Skeletal muscle cell (primary cell): ENCODE data around the gene DDT.
"Not testable (repeated sequence)": the region's sequence is repeated elsewhere in the genome, so short reads cannot be mapped to it uniquely, and the experiment has no call there.

Experiments
- DNase-seq: peaks from one replicate; pipeline ENCODE4 v3.0.0-alpha.2; 2010; ENCODE audit warnings: low read depth
- H3K4me3 ChIP-seq: 2 replicates; pipeline ENCODE4 v1.5.1; 2011; ENCODE audit warnings: low read depth, mild to moderate bottlenecking, control low read depth, low read length, moderate library complexity

Gene DDT

GRCh38 chr22:23955886-23956285 lies 18.4 kb downstream of the DDT start:
- DNase-seq, H3K4me3 ChIP-seq: not testable (repeated sequence)

- H3K4me3 ChIP-seq, result not testable (repeated sequence)
These were observed 19.3 kb downstream of the DDT start for GRCh38 chr22:23954991-23955305.

GRCh38 chr22:23954193-23954990 lies 19.8 kb downstream of the DDT start:
- not testable (repeated sequence) for H3K4me3 ChIP-seq, DNase-seq

More at GRCh38 chr22:23954991-23955305, 19.3 kb downstream of the DDT start:
- DNase-seq, result not testable (repeated sequence)

- not testable (repeated sequence) for DNase-seq, H3K4me3 ChIP-seq
These were observed 20.8 kb downstream of the DDT start for GRCh38 chr22:23953485-23953884.

- DNase-seq, result not testable (repeated sequence)
These were observed 21.3 kb downstream of the DDT start for GRCh38 chr22:23952794-23953405.

GRCh38 chr22:23951383-23951782 lies 22.9 kb downstream of the DDT start:
- not testable (repeated sequence) for H3K4me3 ChIP-seq, DNase-seq

More at GRCh38 chr22:23952794-23953405, 21.3 kb downstream of the DDT start:
- not testable (repeated sequence) for H3K4me3 ChIP-seq

- not testable (repeated sequence) for H3K4me3 ChIP-seq, DNase-seq
These were observed 24.5 kb downstream of the DDT start for GRCh38 chr22:23949764-23950163.

GRCh38 chr22:23947391-23947790 lies 26.9 kb downstream of the DDT start:
- not testable (repeated sequence) for DNase-seq, H3K4me3 ChIP-seq

GRCh38 chr22:23940166-23940565 lies 34.1 kb downstream of the DDT start:
- DNase-seq, H3K4me3 ChIP-seq: not testable (repeated sequence)

- H3K4me3 ChIP-seq, result no peak overlapping the region
- no peak for DNase-seq
These were observed 35.3 kb downstream of the DDT start for GRCh38 chr22:23939017-23939357.

GRCh38 chr22:23938328-23939016 lies 35.8 kb downstream of the DDT start:
- H3K4me3 ChIP-seq, result no peak overlapping the region
- DNase-seq, result no peak

GRCh38 chr22:23926561-23926960 lies 47.7 kb downstream of the DDT start:
- DNase-seq, result no peak

GRCh38 chr22:23925020-23925606 lies 49.1 kb downstream of the DDT start:
- DNase-seq, result no peak
- no peak overlapping the region for H3K4me3 ChIP-seq

More at GRCh38 chr22:23926561-23926960, 47.7 kb downstream of the DDT start:
- H3K4me3 ChIP-seq, result no peak overlapping the region

GRCh38 chr22:23922921-23923320 lies 51.3 kb downstream of the DDT start:
- H3K4me3 ChIP-seq, result no peak overlapping the region
- no peak for DNase-seq

- H3K4me3 ChIP-seq, DNase-seq: not testable (repeated sequence)
These were observed 52.5 kb downstream of the DDT start for GRCh38 chr22:23921586-23922201.
